ENCODE results near the gene HLCS.
A peak's percentile ranks its signal among the peaks of the same experiment; 100 is the strongest.

Gene HLCS

DNA sequence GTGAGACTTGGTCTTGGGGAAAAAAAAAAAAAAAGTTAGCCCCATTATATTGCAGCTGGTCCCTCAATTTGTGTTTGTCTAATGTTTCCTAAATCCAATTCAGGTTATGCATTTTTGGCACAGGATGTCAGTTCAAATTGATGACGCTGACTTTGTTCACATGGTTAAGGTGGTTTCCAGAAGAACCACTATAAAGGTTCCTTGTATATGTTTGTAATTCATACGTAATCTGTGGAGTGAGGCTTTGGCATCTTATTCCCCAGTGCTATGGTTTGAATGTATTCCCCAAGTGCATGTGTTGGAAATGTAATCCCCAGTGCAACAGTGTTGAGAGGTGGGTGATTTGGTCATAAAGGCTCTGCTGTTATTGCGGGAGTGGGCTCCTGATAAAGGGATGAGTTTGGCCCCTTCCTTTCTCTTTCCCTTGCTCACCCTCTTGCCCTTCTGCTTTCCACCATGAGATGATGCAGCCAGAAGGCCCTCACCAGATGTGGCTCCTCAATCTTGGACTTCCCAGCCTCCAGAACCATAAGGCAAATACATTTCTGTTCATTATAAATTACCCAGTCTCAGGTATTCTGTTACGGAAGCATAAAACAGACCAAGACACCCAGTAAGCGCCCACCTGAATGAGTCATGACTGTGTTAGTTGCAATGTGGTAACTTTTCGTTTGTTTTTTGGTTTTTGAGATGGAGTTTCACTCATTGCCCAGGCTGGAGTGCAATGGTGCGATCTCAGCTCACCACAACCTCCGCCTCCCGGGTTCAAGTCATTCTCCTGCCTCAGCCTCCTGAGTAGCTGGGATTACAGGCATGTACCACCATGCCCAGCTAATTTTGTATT is 19.5 kb upstream of the HLCS start:
- DNase-seq, result no peak

DNA sequence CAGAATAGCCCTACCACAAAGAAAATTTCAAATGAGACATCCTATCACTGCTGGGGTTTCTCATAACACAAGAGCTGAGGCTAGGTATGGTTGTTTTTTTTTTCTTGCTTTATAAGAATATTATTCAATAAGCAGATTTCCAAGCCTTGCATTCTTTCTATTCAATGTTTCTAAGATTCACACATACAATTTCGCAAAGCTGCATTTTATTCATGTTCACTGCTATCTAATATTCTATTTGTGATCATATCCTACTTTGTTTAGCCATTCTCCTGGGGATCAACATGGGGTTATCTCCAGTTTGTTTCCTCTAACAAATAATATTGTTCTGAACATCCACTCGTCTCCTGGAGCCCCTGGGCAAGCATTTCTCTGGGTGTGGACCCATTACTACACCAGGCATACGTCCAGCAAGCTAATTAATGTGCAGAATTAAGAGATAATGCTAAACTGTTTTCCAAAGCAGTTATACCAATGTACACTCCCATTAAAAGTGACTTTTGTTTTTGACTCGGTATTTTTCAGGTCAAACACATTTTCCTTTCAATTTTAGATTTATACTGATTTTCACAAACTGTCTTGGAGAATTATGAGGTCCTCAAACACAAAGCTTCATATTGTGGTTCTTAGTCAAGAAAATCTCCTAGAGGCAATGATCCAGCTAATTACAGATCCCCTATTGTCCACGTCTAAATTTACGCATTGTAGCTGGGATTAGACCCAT is 15.7 kb upstream of the HLCS start:
- no peak for DNase-seq

DNA sequence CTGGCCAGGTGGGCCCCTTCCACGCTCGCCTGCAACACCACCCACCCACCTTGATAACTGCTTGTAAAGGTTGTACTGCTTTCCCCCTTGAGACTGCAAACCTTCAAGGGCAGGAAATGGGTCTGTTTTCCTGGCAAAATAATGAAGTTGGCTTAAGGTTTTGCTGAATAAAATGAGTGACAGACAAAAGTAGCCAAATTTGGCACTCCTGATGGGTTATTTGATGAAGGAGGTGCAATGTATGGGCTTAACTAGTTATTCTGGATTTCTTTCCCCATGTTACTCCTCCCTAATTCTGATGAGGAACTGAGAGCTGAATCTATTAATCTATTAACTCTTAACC is 14.6 kb upstream of the HLCS start:
- DNase-seq, result no peak

DNA sequence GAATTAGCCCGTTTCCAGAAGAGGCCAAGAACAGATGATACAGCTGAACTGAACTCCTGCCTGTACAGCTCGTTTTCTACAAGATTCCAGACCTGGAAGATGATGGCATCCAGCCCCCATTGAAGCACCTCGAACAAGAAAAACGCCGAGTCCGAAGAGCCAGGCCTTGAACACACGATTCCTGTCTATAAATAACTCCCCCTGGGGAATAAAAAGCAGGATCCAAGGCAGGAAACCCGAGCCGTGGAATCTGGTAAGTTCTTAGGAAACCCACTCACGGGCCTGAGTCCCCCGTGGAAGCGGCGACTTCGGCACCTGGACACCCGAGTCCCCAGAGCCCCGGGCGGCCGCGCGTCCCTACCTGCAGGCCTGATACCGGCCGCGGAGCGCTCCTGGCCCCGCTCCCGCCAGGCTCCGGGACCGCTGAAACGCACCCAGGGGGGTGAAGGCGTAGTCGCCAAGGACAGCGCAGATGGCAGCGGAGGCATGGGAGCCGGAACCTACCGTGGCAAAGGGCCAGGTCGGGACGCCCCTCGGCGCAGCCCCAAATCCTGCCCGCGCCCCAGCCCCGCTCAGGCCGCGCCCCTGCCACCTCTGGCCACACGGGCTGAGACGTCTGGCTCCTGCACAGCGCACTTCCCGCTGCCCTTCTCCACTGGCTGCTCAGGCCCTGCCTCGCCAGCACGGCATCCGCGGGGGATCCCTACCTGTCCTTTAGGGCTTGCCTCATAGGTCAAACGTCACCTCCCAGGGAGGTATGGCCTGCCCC is 14.0 kb upstream of the HLCS start:
- DNase-seq, result no peak

DNA sequence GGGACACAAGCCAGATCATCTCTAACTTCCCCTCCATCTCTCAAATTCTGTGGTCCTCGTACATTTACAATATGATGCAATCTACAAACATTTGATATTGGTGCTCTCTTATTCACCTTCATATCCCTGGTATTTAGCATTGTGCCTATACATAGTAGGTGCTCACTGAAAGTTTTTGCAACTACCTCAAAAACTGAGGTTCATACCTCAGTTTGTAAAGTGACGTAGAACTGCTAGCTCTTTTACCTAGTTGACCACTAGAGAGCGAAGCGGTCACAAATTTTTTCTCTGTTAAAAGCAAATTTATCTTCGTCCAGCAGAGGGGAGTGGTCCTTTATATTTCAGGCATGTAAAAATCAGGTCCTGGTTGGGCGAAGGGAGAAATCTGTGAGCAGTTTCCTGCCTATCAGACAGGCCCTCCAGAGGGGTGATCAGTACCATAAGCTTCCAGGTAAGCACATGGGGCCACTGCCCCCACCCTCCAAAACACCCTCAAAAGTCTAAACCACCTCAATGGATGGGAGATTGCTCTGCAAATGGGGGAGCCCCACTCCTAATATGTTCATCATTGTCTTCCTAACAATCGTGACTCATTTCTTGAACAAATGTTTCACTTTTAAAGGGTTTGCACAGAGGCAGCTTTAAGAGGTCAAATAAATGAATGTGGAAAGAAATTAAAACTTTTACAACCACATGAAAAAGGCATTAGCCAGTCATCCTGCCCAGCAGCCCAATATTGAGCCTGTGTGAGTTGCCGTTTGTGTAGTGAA is 10.6 kb upstream of the HLCS start:
- DNase-seq, result peak; percentile 55

DNA sequence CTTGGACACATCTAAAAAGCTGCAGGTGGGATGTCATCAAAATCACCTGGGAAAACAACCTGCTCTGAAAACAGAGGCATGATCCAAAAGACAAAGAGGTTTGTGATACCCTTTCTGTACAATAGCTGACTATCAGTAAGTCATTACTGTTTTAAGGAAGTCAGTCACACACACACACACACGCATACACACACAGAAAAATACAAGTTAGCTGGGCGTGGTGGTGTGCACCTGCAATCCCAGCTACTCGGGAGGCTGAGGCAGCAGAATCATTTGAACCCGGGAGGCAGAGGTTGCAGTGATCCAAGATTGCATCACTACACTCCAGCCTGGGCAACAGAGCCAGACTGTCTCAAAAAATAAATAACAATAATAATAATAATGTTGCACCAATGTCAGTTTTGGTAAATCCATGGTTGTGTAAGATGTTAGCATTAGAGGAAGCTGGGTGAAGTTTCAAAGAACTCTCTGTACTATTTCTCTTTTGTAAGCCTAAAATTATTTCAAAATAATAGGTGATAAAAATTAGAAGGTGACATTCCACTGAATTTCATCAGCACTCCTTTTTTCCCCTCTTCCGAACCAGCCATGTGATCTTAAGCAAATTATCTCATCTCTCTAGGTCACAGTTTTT is 9.9 kb upstream of the HLCS start:
- DNase-seq, result no peak

DNA sequence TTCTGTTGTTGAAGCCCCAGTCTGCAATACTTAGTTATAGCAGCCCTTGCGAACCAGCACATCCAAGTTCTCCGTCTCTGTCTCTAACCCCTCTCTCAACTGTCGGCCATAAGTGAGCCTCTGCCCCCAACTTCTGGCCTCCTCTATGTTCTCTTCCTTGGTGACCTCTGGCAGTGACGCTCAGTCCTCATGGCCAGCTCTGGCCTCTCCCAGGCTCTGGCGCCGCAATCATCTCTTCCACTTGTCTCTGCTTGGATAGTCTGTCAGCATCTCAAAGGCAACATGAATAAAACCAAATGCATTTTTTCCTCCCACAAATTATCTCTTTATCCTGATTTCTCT is 8.4 kb upstream of the HLCS start:
- DNase-seq, result no peak

DNA sequence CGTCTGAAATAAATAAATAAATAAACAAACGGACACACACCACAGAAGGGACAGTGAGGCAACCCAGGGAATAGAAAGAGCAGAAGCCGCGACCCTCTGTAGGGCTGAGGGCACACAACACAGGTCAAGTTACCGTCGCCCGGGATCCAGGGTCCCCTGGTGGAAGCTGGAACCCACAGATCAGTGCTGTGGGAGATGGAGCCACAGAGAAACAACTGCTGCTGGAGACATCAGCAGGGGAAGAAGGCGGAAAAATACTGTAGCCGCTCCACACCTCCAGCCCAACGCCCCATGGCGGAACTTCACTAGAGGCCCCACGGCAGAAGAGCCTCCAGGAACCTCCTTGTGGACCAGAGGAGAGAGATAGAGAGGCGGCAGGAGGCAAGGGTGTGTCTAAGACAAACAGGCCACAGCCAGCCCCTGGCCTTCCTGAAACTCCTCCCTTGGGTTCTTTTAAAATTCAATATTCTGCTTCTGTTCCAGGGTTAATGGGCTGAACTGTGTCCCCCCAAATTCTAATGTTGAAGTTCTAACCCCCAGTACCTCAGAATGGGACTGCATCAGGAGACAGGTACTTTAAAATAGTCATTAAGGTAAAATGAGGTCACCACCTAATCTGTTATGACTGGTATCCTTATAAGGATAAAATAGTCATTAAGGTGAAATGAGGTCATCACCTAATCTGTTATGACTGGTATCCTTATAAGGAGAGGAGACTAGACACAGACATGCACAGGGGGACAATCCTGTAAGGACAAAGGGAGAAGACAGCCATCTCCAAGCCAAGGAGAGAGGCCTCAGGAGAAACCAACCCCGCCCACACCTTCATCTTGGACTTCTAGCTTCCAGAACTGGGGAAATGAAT is 7.7 kb upstream of the HLCS start:
- DNase-seq, result no peak

DNA sequence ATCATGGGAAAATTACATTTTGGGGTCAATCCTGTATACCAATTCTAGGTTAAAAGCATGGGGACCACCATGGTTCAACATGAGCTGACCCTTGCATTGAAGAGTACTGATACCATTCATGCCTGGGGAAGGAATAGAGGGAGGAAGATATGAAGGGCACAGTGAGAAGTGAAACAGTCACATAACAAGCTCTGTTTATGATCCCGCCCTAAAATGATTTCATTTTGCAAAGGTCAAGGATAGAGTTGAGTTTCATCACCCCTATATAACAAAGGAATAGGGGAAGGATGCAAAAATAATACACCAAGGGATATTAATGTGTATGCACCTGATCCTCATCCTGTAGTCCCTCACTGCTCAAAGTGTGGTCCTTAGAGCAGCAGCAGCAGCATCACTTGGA is 2.5 kb upstream of the HLCS start:
- DNase-seq, result no peak

DNA sequence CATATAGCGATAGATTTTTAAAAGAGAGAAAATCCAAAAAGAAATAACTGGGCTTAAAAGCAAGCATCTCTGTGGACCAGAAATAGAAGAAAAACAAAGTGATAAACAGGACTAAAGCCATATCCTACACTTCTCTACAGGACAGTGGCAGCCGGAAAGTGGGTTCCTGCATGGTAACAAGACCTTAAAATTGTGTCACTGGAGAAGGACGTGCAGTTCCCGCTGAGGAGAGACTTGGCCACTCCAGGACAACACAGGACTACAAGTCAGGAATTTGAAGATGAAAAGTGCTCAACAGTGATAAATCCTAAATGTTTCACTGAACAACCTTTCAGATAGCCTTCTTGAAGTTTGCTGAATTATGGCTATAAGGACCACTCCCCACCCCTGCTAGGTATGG is 1.9 kb upstream of the HLCS start:
- DNase-seq, result no peak

DNA sequence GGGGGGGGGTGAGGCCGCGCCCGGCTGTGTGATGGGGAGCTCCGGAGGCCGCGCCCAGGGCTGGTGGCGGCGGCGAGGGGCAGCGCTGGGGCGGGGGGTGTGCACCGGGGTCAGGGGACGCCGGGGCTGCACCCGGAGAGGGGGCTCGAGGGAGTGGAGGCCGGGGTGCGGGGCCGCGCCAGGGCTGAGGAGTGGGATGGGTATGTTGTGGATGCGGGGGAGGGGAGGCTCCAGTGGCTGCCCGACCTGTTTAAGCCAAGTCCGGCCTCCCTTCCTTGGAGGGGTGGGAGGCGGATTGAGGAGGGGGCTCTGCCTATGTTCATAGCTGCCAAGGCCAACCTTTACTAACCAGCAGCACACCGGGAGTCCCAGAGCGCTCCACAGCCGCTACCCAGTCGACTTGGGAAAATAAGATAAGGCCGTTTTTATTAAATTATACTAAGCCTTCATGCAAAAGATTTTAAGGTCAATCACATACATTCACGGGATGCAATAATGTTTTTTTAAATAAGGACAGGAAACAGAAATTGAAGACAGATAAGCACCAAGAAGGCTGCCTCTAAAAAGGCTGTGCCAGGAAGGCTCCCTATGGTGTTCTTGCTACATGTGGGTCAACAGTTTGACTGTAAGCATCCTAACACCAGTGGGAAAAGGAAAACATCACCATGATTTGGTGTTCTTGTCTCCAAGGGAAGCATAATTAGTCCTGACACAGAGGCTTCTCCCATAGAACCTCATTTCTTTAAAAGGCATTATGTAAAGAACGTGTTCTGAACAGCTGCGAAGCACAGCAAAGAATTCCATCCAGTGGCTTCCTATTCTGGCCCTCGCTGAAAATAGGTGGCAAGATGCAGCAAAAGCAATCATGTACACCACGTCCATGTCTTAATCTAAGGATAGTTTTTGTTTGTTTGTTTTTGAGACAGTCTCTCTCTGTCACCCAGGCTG is 626 bp upstream of the HLCS start:
- DNase-seq, result no peak

DNA sequence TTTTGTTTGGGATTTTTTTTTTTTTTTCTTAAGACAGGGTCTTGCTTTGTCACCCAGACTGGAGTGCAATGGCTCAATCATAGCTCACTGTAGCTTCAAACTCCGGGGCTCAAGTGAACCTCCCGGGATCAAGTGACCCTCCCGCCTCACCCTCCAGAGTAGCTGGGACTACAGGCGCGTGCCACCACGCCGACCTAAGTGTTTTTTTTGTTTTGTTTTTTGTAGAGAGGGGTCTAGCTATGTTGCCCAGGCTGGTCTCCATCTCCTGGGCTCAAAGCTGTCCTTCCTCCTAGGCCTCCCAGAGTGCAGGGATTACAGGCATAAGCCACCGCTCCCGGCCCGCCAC is 776 bp downstream of the HLCS start:
- DNase-seq, result no peak

DNA sequence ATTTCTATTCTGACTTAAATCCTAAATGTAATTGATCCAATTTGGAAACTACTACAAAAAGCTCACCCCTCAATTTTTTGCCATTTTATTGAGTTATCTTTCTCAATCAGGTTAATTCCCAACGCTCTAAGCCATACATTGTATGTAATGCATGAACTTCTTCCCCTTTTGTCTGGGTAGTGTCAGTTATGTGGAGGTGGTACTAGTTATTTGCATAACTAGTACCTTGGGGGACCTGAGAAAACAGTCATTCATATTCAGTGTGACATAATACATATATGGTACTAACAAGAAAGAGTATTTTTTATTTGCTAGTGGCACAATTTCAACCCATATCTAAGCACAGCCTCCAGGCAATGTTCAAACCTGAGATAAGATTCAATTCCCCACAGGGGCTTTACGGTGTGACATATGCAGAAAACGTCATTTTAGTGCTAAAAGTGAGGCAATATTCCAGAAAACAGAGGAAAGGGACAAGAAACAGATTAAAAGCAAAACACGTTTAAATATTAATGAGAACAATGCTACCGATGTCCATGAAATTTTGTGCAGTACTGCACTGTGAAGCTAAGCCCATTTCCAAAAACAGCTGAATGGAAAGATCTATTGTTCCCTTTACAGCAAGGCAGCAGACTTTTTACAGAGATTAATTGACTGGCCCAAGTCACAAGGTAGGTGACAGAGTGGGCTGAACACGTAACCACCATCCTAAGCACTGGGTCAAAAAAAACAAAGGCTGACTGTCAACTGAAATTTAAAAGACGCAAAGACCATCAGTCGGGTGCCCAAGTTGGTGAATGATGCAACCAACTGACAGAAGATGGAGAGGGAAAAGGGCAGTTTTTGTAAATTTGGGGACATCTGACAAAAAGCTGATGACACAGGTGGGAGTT is 1.4 kb downstream of the HLCS start:
- DNase-seq, result no peak

DNA sequence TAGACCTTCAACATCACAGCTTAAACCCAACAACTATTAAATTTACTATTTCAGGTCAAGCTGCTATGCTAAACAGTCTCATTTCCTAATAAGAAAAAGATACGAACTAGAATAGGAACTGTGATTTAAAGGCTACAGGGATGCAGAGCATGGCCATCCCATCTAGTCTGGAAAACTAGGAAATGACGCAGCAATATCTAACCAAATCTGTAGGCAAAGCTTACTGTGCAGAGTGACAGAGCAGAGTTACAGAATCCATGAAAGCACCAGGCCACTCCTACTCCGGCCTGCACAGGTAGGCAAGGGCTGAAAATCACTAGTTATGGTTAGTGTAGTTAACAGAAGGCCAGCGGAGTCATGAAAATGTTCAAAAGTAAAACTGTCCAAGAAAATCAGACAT is 2.1 kb downstream of the HLCS start:
- no peak for DNase-seq

DNA sequence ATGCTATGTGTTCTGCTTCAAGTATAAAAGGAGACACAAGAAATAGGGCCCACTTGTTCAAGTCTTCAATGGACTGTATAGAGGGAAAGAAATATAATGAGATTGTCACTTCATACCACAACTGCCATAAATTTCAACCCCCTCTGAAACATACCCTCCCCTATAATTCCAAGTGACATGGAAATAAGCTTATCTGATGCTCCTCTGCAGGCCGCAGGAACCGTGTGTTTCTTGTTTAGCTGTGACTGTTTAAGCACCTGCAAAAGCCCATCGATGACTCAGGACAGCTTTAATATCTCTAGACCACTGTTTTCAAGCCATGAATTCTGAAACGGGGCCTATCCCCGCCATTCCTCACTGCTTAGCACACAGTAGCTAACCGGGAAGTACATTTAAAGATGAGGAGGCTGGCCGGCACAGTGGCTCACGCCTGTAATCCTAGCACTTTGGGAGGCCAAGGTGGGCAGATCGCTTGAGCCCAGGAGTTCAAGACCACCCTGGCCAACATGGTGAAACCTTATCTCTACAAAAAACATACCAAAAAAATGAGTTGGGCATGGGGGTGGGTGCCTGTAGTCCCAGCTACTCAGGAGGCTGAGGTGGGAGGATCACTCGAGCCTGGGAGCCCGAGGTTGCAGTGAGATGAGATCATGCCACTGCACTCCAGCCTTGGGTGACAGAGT is 4.2 kb downstream of the HLCS start:
- DNase-seq, result no peak

DNA sequence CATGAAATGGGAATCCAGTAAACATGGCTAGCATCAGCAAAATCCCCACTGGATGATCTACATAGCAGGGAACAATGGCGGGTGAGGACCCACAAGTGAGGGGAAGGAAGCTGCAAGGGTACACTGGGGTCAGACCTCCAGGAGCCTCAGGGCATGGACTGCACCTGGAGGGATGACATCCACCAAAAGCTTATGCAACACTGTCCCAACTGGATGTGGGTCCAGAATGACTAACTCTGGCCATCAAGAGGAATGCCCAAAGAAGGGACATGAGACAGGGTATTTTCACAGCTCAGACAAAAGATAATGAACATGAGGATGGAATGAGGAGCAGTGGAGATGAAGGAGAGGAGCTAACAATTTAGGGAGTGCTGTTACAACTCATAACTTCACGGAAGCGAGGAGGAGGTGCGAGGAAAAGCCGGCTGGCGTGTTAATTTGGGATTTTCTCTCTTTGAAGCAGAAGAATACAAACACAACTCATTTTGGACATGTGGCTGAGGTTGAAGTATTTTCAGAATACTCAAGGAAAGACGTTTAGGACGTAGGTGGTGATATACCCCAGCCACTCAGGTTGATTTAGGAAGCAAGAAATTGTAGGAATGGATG is 5.7 kb downstream of the HLCS start:
- no peak for DNase-seq

DNA sequence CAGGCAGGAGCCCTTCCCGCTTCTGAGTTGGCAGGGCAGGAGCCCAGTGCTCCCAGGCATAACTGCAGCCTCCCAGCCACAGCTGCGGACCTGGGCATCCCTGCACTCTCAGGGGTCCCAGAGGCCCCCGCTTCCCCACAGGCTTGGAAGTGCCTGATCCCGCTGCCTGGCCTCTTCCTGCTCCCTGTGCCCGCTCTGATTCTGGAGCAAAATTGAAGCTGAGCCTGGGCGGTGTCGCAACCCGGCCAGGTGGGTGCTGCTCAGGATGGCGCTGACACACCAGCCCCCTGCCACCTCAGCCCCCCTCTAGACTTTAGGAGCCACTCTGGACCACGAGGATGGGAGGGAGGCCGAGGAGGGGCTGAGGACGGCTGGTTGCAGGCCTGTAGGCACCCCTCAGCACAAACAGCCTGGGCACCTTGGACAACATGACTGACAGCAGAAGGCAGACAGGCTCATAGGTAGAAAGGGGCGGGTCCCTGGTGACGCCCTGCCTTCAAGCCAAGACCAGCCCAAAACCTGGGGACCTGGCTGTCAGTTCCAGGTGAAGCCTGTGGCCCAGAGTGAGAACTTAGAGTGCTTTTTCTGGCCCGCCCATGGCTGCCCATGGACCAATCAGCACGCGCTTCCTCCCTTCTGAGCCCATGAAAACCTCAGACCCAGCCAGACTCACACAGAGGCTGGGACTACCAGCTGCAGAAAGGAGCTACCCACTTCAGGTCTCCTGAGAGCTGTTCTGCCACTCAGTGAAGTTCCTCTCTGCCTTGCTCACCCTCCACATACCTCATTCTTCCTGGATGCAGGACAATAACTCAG is 7.2 kb downstream of the HLCS start:
- DNase-seq, result no peak

DNA sequence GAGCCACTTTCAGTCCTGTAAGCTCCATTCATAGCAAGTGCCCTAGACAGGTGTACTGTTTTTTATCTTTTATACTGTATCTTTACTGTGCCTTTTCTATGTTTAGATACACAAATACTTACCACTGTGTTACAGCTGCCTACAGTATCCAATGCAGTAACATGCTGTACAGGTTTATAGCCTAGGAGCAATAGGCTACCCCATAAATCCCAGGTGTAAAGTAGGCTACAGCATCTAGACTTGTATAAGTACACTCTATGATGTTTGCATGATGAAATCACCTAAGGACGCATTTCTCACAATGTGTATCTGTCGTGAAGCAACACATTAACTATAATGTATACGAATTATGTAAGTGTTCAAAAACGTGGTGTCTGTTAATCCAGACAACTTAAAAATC is 10.7 kb downstream of the HLCS start:
- DNase-seq, result no peak

All from NCI-H446 treated with DMSO at 0.1 percent for 48 hours (cell line).